Ectodermal cell (in vitro differentiated cells): ENCODE data around the gene CLDN17.

Source experiments
- H3K27ac ChIP-seq: 2 replicates; pipeline ENCODE4 v1.7.0; 2013; ENCODE audit warnings: mild to moderate bottlenecking, low read depth, low read length; ENCODE audit not compliant: insufficient read depth, poor library complexity, severe bottlenecking
- H3K27me3 ChIP-seq: 2 replicates; pipeline ENCODE4 v1.7.0; 2013; ENCODE audit warnings: mild to moderate bottlenecking, low read length; ENCODE audit not compliant: insufficient read depth, control insufficient read depth, poor library complexity, severe bottlenecking
- H3K36me3 ChIP-seq: one replicate; pipeline ENCODE4 v1.7.0; 2013; ENCODE audit warnings: low read length; ENCODE audit not compliant: control insufficient read depth, insufficient read depth
- H3K4me1 ChIP-seq: one replicate; pipeline ENCODE4 v1.7.0; 2013; ENCODE audit warnings: low read length; ENCODE audit not compliant: control insufficient read depth, insufficient read depth
- H3K4me3 ChIP-seq: 2 replicates; pipeline ENCODE4 v1.7.0; 2013; ENCODE audit warnings: low read depth, low read length, control low read depth; ENCODE audit not compliant: insufficient read depth
- H3K9me3 ChIP-seq: 2 replicates; pipeline ENCODE4 v1.7.0; 2013; ENCODE audit warnings: mild to moderate bottlenecking, low read length, moderate library complexity; ENCODE audit not compliant: control insufficient read depth
- WGBS, 2 experiments: methylation state at CpG; one replicate each; pipeline ENCODE4 v1.1.7; 2013; ENCODE audit warnings: missing lambda C conversion rate in 2 of 2; 5-methylcytosine and 5-hydroxymethylcytosine counted together

CLDN17 gene

GRCh38 chr21:30189773-30190172 is 23.2 kb upstream of the CLDN17 start:
- 90 to 91% methylated on average over 1 to 2 of the region's 3 CpGs for WGBS, 2 experiments
- no peaks in the 10 kb centered on the region for H3K9me3 ChIP-seq
- no peaks in the 10 kb centered on the region for H3K27me3 ChIP-seq
- no peak overlapping the region for H3K27ac ChIP-seq
- no peaks in the 10 kb centered on the region for H3K36me3 ChIP-seq
- no peaks in the 10 kb centered on the region for H3K4me1 ChIP-seq
- no peak overlapping the region for H3K4me3 ChIP-seq

- no peak overlapping the region for H3K4me3 ChIP-seq
- 92 to 100% methylated on average over 1 to 2 of the region's 2 CpGs for WGBS, 2 experiments
- no peak overlapping the region for H3K27ac ChIP-seq
- no peaks in the 10 kb centered on the region for H3K36me3 ChIP-seq
- H3K4me1 ChIP-seq, result no peaks in the 10 kb centered on the region
- no peaks in the 10 kb centered on the region for H3K27me3 ChIP-seq
- no peaks in the 10 kb centered on the region for H3K9me3 ChIP-seq
Observed at GRCh38 chr21:30186242-30186641, 19.6 kb upstream of the CLDN17 start.

GRCh38 chr21:30168086-30168485 is 1.5 kb upstream of the CLDN17 start:
- H3K27ac ChIP-seq, result no peak overlapping the region
- no peaks in the 10 kb centered on the region for H3K27me3 ChIP-seq
- no peaks in the 10 kb centered on the region for H3K9me3 ChIP-seq
- no peak overlapping the region for H3K4me3 ChIP-seq
- WGBS, 2 experiments, result 74 to 82% methylated on average over 3 of the region's 3 CpGs
- no peaks in the 10 kb centered on the region for H3K4me1 ChIP-seq
- H3K36me3 ChIP-seq, result no peaks in the 10 kb centered on the region

- H3K36me3 ChIP-seq, result no peaks in the 10 kb centered on the region
- no peaks in the 10 kb centered on the region for H3K27me3 ChIP-seq
- WGBS, 2 experiments, result 94 to 95% methylated on average over 9 of the region's 9 CpGs
- no peak overlapping the region for H3K27ac ChIP-seq
- no peak overlapping the region for H3K4me3 ChIP-seq
- no peaks in the 10 kb centered on the region for H3K4me1 ChIP-seq
- no peaks in the 10 kb centered on the region for H3K9me3 ChIP-seq
Observed at GRCh38 chr21:30166171-30166570, 434 bp downstream of the CLDN17 start.

DNA sequence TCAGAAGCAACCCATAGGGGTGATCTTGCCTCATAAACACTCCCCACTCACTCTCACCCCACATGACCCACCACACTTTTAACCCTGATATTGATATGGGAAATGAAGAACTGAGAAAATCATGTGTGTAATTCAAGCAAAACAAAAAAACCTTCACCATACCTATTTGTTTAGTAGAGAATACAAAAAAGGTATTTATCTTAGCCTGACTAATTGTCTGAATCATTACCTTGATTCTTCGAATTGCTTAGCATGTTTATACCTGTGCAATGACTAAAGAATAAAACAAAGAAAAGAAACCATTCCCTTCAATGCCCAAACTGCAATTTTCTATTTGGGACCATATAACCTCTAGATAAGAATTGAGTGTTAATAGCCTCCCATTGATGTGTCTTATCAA is 1.8 kb downstream of the CLDN17 start:
- H3K4me3 ChIP-seq, result no peak overlapping the region
- H3K9me3 ChIP-seq, result no peaks in the 10 kb centered on the region
- H3K27ac ChIP-seq, result no peak overlapping the region
- H3K27me3 ChIP-seq, result no peaks in the 10 kb centered on the region
- no peaks in the 10 kb centered on the region for H3K36me3 ChIP-seq
- H3K4me1 ChIP-seq, result no peaks in the 10 kb centered on the region
- WGBS, 2 experiments, result 100% methylated on average over 1 of the region's 1 CpG; no CpG with 5 or more reads in 1 of the 2 experiments

- Histone ChIP-seq H3K4me1 (no peaks in the 10 kb centered on the region), H3K9me3 (no peaks in the 10 kb centered on the region), H3K36me3 (no peaks in the 10 kb centered on the region), H3K27me3 (no peaks in the 10 kb centered on the region), H3K27ac (no peak overlapping the region), H3K4me3 (no peak overlapping the region)
- WGBS, 2 experiments, result 86 to 96% methylated on average over 1 of the region's 1 CpG
Observed at GRCh38 chr21:30153697-30154340, 12.8 kb downstream of the CLDN17 start.

- H3K9me3 ChIP-seq, result no peaks in the 10 kb centered on the region
- no peaks in the 10 kb centered on the region for H3K36me3 ChIP-seq
- H3K27me3 ChIP-seq, result no peaks in the 10 kb centered on the region
- no peak overlapping the region for H3K27ac ChIP-seq
- H3K4me3 ChIP-seq, result no peak overlapping the region
- H3K4me1 ChIP-seq, result no peaks in the 10 kb centered on the region
Observed at GRCh38 chr21:30152792-30153191, 13.8 kb downstream of the CLDN17 start.

GRCh38 chr21:30148906-30149305 is 17.7 kb downstream of the CLDN17 start:
- Histone ChIP-seq H3K4me1 (no peaks in the 10 kb centered on the region), H3K9me3 (no peaks in the 10 kb centered on the region), H3K27me3 (no peaks in the 10 kb centered on the region), H3K36me3 (no peaks in the 10 kb centered on the region), H3K4me3 (no peak overlapping the region), H3K27ac (no peak overlapping the region)
- WGBS, 2 experiments, result 78 to 95% methylated on average over 1 of the region's 1 CpG

GRCh38 chr21:30146558-30147282 is 19.9 kb downstream of the CLDN17 start:
- Histone ChIP-seq H3K9me3 (no peaks in the 10 kb centered on the region), H3K27me3 (no peaks in the 10 kb centered on the region), H3K4me3 (no peak overlapping the region), H3K36me3 (no peaks in the 10 kb centered on the region), H3K27ac (no peak overlapping the region), H3K4me1 (no peaks in the 10 kb centered on the region)
- 95% methylated on average over 16 of the region's 16 CpGs for WGBS, 2 experiments

DNA sequence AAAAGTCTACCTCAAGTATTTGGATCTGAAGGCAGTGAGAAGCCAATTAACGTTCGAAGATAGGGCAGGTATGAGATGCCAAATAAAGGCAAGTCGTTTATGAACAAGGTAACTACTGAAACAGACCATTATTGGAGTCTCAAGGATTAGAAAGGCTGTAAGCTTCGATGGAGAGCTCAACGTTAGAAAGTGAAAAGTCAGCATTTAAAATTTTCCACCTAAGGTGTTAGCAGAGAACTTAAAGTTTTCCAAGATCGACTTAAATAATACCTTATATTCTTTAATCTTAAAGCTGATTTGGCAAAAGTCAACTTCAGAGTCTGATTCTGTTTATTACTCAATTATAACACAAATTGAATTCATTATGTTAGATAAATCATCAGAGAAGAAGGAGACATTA is 28.1 kb downstream of the CLDN17 start:
- H3K4me3 ChIP-seq, result no peak overlapping the region
- H3K27ac ChIP-seq, result no peak overlapping the region
- no peaks in the 10 kb centered on the region for H3K36me3 ChIP-seq
- H3K9me3 ChIP-seq, result no peaks in the 10 kb centered on the region
- 94 to 98% methylated on average over 5 to 6 of the region's 6 CpGs for WGBS, 2 experiments
- H3K4me1 ChIP-seq, result no peaks in the 10 kb centered on the region
- H3K27me3 ChIP-seq, result no peaks in the 10 kb centered on the region
